ENCODE results near the gene MRPL1. TPM values are rescaled to one million over a fixed set of nuclear protein-coding genes. Genes with fewer than 3 reads are reported as not detected.
"Not testable (repeated sequence)": the region's sequence is repeated elsewhere in the genome, so short reads cannot be mapped to it uniquely, and the experiment has no call there.

The MRPL1 gene
- polyA plus RNA-seq, 3 donors = 14.8 to 33.0 (median 21.9) TPM

DNA sequence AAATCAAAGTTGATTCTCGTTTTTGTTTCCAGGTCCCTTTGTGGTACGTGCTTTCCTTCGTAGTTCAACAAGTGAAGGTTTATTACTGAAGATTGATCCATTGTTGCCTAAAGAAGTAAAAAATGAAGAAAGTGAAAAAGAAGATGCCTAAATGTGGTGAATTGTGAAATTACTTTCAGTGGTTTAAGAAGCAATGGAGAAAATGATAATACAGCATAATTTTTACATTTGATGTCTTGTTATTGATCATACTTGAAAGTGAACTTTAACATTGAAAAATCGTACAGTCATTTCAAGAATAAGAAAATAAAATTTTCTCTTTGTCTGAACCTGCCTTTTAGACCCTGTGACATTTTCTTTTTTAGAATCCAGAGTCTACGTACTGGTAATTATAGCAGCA, 89.8 kb downstream of the MRPL1 start:
- 78 to 82% (median 79%) methylated on average over 5 of the region's 5 CpGs for WGBS, 3 donors
- H3K27ac ChIP-seq (ENCODE audit: low read depth, low read length) = no peak overlapping the region

DNA sequence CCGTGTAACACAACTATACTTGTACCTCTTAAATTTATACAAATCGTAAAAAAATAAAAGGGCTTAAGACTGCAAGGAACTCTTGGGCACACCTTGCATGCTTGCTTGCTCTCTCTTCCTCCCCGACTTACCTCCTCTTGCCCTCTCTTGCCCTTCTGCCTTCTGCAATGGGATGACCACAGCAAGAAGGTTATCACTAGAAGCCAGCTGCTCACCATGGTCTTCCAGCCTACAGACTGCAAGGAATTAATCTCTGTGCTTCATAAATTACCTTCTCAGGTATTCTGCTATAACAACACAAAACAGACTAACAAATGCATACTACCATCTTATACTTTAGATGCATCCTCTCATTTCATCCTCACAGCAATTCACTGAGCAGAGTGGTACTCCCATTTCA, 92.1 kb downstream of the MRPL1 start:
- no peak overlapping the region for H3K27ac ChIP-seq (ENCODE audit: low read depth, low read length)
- WGBS, 3 donors = 87 to 90% (median 88%) methylated on average over 3 of the region's 3 CpGs

DNA sequence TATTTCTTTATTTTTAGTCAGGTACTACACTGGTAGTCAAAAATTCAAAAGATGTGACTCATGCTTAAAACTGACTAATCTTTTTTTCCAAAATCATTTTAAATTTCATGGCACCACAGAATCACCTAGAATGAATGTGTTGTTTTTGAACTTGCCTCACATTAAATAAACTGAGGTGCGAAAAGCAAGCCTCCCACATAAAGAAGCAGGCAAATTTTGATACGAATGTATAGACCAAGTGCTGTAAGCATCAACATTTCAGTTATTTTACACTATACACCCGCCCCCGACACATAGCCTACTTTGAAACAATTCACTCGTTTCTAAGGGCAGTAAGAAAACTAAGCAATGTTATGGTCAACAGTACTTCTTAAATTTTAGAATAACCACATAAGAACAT, 94.3 kb downstream of the MRPL1 start:
- H3K27ac ChIP-seq (ENCODE audit: low read depth, low read length) = no peak overlapping the region
- WGBS, 3 donors = 88 to 93% (median 91%) methylated on average over 5 of the region's 5 CpGs

DNA sequence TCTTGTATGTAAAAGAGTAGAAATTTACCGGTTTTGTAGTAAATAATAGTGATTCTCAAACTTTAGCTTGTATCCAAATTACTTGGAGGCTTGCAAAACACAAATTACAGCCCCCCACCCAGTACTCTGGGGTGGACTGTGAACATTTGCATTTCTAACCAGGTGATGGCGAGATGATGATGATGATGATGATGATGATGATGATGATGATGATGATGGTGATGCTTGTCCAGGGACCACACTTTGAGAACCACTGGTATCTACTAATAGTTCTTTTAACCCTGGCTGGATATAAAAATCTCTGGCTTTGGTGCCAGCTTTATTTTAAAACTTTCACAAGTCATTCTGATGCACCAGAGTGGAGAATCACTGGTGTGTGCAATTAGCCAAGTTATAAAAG, 96.3 kb downstream of the MRPL1 start:
- WGBS, 3 donors = 72 to 89% (median 89%) methylated on average over 2 of the region's 2 CpGs
- H3K27ac ChIP-seq (ENCODE audit: low read depth, low read length) = no peak overlapping the region

DNA sequence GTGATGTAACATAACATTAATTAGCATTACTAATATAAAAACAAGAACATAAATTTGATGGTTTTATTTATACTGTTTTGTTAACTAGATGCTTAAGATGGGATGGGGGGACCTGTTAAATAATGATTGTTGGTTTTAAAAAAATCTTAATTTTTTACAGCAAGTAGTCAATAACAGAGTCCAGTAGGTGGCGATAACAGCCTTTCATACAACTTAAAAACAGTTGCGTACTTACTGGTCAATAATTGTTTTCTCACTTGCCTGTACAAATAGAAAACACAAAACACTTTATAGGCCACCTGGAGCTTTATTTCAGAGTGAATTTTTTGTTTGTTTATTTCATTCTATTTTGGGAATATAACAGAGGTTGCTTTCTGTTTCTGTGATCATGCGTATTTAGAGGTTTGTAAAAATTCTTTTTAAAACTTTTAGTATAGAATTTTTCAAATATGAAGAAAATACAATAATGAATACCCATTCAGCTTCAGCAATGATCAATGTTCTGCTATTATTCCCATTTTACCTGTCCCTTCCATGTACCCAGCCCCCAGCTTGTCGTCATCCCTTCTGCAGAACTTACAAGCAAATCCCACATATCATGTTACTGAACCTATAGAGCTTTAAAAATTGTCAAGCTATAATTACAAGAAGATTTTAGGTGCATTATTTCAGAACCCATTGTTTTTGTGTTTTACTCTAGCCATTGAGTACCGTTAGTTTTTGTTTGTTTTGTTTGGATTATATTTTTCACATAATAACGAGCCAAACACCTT, 97.1 kb downstream of the MRPL1 start:
- WGBS, 3 donors = 53 to 60% (median 59%) methylated on average over 6 of the region's 6 CpGs
- no peak overlapping the region for H3K27ac ChIP-seq (ENCODE audit: low read depth, low read length)

DNA sequence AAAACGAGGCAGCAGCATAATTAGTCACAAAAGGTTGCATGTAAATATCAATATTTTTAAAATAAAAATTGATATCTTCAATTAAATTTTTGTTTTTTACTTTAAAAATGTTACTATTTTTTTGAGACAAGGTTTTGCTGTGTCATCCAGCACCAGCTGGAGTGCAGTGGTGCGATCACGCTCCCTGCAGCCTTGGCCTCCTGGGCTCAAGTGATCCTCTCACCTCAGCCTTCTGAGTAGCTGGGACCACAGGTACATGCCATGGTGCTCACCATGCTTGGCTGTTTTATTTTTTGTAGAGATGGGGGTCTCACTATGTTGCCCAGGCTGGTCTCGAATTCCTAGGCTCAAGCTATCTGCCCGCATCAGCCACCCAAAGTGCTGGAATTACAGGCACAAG, 97.7 kb downstream of the MRPL1 start:
- WGBS, 3 donors = 82 to 91% (median 87%) methylated on average over 5 of the region's 5 CpGs
- no peak overlapping the region for H3K27ac ChIP-seq (ENCODE audit: low read depth, low read length)

DNA sequence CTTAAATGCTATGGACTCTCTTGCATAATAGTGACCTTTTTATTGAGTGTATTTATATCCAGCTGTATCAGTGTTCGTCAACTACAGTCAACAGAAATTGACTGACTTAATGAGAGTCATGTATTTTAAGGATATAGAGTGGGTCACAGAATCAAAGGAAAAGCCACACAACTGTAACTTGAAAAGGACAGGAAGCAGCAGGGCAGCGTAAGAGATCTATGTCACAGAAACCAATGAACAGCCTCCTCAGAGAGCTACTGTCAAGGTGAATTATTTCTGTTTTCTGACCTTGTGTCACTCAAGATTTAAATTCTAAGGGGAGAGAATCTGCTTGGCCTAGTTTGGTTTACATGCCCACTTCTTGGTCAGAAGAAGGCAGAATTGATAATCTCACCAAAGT, 100.4 kb downstream of the MRPL1 start:
- no peak overlapping the region for H3K27ac ChIP-seq (ENCODE audit: low read depth, low read length)
- 73 to 86% (median 86%) methylated on average over 2 of the region's 2 CpGs for WGBS, 3 donors

DNA sequence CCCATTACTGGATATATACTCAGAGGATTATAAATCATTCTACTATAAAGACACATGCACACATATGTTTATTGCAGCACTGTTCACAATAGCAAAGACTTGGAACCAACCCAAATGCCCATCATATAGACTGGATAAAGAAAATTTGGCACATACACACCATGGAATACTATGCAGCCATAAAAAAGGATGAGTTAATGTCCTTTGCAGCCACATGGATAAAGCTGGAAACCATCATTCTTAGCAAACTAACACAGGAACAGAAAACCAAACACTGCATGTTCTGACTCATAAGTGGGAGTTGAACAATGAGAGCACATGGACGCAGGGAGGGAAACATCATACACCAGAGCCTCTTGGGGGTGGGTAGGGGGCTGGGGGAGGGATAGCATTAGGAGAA, 111.0 kb downstream of the MRPL1 start:
- WGBS, 3 donors = 95 to 100% (median 100%) methylated on average over 1 of the region's 1 CpG
- not testable (repeated sequence) for H3K27ac ChIP-seq (ENCODE audit: low read depth, low read length)

DNA sequence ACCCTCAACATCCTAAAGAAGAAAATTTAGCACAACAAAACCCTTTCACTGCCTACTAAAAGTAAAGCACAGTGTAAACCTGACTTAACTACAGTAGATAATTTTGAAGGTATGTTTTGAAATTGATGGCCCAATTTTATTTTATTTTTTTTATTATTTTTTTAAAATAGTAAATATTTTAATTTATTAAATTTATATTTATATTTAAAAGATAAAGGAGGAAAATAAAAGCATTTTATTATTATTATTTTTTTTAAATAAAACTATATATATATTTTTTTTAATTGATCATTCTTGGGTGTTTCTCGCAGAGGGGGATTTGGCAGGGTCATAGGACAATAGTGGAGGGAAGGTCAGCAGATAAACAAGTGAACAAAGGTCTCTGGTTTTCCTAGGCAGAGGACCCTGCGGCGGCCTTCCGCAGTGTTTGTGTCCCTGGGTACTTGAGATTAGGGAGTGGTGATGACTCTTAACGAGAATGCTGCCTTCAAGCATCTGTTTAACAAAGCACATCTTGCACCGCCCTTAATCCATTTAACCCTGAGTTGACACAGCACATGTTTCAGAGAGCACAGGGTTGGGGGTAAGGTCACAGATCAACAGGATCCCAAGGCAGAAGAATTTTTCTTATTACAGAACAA, 120.4 kb downstream of the MRPL1 start:
- 71 to 90% (median 84%) methylated on average over 6 of the region's 6 CpGs for WGBS, 3 donors
- not testable (repeated sequence) for H3K27ac ChIP-seq (ENCODE audit: low read depth, low read length)

DNA sequence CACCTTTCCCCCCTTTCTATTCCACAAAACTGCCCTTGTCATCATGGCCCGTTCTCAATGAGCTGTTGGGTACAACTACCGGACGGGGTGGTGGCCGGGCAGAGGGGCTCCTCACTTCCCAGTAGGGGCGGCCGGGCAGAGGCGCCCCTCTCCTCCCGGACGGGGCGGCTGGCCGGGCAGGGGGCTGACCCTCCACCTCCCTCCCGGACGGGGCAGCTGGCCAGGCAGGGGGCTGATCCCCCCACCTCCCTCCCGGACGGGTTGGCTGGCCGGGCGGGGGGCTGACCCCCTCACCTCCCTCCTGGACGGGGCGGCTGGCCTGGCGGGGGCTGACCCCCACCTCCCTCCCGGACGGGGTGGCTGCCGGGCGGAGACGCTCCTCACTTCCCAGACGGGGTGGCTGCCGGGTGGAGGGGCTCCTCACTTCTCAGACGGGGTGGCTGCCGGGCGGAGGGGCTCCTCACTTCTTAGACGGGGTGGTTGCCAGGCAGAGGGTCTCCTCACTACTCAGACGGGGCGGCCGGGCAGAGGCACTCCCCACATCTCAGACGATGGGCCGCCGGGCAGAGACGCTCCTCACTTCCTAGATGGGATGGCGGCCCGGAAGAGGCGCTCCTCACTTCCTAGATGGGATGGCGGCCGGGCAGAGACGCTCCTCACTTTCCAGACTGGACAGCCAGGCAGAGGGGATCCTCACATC, 121.1 kb downstream of the MRPL1 start:
- 94 to 97% (median 94%) methylated on average over 29 to 36 of the region's 44 CpGs for WGBS, 3 donors
- not testable (repeated sequence) for H3K27ac ChIP-seq (ENCODE audit: low read depth, low read length)

DNA sequence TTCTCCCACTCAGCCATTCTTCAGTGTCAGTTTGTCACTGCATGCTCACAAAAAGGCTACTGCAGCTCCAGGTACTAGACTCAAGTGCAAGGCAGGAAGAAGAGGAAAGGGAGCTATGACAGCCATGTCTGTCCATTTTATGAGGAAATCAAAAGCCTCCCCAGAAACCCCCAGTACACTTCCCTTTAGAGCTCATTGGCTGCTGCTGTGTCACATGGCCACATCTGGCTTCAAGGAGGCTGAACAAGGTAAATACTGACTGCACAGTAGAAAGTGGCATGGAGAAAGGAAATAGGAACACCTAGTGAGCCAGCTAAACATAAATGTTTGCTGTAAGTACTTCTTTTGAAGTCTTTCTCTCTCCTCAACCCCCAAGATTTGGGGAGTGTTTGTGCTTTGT, 127.3 kb downstream of the MRPL1 start:
- H3K27ac ChIP-seq (ENCODE audit: low read depth, low read length) = no peak overlapping the region

DNA sequence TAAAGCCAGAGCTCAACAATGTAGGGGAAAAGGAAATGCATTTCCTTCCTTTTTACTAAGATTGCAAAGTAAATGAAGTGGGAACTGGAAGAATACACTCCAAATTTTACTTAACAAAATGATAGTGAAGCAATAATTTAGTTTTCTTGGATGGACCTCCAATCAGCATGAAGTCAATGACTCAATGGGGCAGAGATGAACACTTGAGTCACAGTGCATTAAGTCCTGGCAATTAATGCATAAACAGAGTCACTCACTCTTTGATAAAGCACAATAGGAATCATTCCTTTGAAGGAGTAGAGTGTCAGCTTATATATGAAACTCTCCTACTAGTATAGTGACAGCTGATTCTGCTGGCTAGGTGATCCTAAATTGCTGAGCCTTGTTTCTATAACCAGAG, 127.8 kb downstream of the MRPL1 start:
- H3K27ac ChIP-seq (ENCODE audit: low read depth, low read length) = no peak overlapping the region

DNA sequence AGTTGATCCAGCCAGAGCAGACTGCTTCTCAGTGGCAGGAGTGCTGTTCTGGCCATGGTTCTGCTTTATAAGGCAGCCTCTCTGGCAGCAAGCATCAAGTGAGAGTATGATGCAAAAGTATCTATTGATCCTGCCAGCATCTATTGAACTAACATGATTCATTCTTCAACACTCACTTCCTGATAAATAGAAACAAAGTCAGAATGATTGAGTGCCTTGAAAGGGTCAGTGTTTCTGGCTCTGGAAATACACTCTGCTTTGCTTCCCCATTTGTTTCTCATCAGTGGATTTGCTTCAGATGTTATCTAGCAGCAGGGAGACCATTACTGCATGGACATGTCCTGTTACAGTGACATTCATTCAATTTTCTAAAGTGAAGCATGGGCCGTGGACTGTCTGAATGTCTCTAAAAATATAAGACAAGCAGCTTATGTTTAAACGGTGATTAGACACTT, 128.3 kb downstream of the MRPL1 start:
- WGBS, 3 donors = 22 to 64% (median 45%) methylated on average over 2 of the region's 2 CpGs
- no peak overlapping the region for H3K27ac ChIP-seq (ENCODE audit: low read depth, low read length)

DNA sequence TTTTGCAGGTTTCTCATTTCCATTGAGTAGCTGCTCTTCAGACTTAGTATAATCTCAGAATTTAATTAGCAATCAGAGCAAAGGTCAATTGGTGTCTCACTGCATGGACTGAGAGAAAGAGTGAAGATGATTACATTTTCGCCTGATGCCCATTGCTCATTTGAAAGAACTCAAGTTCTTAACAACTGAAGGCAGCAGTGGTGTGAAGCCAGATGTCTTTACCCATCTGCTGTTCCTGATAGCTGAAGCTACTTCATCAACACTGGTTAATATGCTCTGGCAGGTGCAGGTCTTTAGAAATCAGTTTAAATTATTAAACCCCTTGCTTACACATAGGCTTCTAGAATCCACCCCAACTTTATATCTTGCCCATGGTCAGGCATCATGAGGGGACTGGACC, 130.0 kb downstream of the MRPL1 start:
- WGBS, 3 donors = 84 to 100% (median 94%) methylated on average over 1 of the region's 1 CpG
- no peak overlapping the region for H3K27ac ChIP-seq (ENCODE audit: low read depth, low read length)

DNA sequence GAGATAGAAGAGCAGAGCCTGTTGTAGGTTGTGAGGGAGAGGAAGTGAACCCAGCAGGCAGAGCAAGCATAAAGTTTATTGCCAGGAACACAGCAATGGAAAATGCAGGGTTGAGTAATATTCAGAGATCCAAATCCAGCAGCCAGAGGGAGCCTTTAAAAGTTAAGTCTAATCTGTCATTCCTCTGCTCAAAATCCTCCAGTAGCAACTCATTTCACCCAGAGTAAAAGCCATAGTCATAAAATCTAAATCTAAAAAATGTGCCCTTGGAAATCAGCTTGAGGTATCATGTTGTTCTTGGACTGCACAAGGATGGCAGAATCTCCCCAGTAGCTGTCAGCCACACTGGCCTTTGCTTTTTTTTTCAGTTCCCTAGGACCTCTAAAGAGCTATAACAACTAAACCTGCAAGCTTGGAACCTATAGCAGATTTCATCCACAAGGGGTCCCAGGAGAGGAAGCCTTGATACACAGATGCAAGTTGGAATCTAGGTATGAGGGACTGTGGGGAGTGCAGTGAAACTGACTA, 131.6 kb downstream of the MRPL1 start:
- H3K27ac ChIP-seq (ENCODE audit: low read depth, low read length) = no peak overlapping the region

DNA sequence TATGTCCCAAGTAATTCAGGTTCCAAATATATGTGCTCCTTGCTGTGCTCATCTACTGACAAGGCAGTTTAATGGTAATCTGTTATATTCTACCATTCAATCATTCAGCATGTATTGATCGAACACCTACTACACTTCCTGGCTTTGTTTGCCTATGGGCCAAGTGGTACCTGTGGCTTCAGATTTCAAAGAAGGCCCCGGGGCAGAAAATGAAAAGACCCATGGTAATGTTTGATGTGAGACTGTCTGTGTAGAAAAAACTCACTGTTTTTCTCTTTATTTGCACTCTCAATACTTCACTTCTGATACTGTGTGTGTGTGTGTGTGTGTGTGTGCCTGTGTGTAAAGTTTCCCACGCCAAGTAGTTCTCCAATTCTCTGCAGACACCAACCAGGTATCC, 133.4 kb downstream of the MRPL1 start:
- H3K27ac ChIP-seq (ENCODE audit: low read depth, low read length) = no peak overlapping the region
- whole genome bisulfite sequencing, 3 donors = 23 to 83% (median 60%) methylated on average over 3 of the region's 3 CpGs

DNA sequence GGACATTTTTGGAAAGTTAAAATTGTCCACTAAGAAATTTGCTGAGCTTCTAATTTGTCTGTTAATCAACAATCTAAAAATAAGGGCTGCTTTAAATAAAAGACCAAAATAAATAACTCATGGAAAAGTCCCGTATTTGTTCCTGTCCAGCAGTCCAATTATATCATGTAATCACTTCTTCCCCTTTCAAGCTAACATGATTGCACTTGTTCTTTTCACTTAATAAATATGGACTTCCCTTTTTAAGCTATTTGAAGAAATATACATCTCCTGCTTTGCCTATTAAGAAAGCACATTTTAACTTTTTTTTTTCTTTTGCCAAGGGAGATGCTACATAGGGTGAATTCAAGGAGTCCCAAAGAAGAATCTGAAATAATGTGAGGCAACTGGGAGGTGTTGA, 138.9 kb downstream of the MRPL1 start:
- 26 to 37% (median 28%) methylated on average over 1 of the region's 1 CpG for WGBS, 3 donors
- no peak overlapping the region for H3K27ac ChIP-seq (ENCODE audit: low read depth, low read length)

DNA sequence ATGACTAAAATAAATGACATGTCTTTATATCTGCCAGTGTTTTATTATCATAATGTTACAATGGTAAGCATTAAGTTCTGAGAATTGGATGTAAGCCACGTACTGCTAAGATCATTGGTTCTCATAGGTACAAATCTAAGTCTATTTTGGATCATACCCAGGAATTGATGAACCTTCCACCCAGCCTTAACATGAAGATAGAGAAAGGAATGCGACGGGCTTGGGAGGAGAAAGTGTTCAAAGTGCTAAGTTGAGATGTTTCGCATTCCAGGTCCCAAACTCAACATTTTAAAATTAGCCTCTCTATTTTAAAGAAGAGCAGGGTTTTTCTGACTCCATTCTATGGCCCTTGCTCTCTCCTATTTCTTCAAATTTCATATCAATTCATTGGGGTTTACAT, 139.6 kb downstream of the MRPL1 start:
- WGBS, 3 donors = 68 to 78% (median 76%) methylated on average over 4 of the region's 4 CpGs
- no peak overlapping the region for H3K27ac ChIP-seq (ENCODE audit: low read depth, low read length)

All from adipose tissue (tissue), 3 donors.